MCF 10A (cell line): ENCODE measurements around the gene CREB3L2. TPM values are rescaled to one million over a fixed set of nuclear protein-coding genes. Genes with fewer than 3 reads are reported as not detected.

Source experiments
- BruUV-seq: library from RNA; stranded (reverse); fragments of 400-500 nt; replicated peaks from 2 replicates; lab custom pipeline; 2021; lab: Mats Ljungman, UMichigan
- CTCF ChIA-PET: fragments of 300-600 bp; sonication (Branson Sonifier 250); formaldehyde crosslinking; extraction: SDS; loops from one replicate; lab custom pipeline; 2021; ENCODE audit warnings: antibody characterized with exemption, inconsistent platforms; lab: Yijun Ruan, JAX
- POLR2A ChIA-PET: fragments of 300-600, 350-650 bp; sonication (Branson Sonifier 250); formaldehyde crosslinking; extraction: SDS; loops from one replicate; lab custom pipeline; 2020; ENCODE audit warnings: antibody characterized with exemption, inconsistent platforms; lab: Yijun Ruan, JAX
- DNase-seq: peaks from one replicate; pipeline ENCODE4 v3.0.0-alpha.2; 2018; ENCODE audit not compliant: unreplicated experiment
- H3K27ac Mint-ChIP-seq: one replicate; pipeline ENCODE4 v1.8.0; 2022; ENCODE audit warnings: mild to moderate bottlenecking, low read depth, mixed read lengths; ENCODE audit not compliant: unreplicated experiment
- H3K27me3 Mint-ChIP-seq: one replicate; pipeline ENCODE4 v1.8.0; 2022; ENCODE audit warnings: mixed read lengths; ENCODE audit not compliant: insufficient read depth, unreplicated experiment
- H3K36me3 Mint-ChIP-seq: one replicate; pipeline ENCODE4 v1.8.0; 2022; ENCODE audit warnings: mild to moderate bottlenecking, moderate library complexity, mixed read lengths; ENCODE audit not compliant: insufficient read depth, unreplicated experiment
- H3K4me1 Mint-ChIP-seq: one replicate; pipeline ENCODE4 v1.8.0; 2022; ENCODE audit warnings: mixed read lengths; ENCODE audit not compliant: insufficient read depth, unreplicated experiment
- H3K4me3 Mint-ChIP-seq: one replicate; pipeline ENCODE4 v1.8.0; 2022; ENCODE audit warnings: mild to moderate bottlenecking, moderate library complexity, mixed read lengths; ENCODE audit not compliant: unreplicated experiment
- H3K9me3 Mint-ChIP-seq: one replicate; pipeline ENCODE4 v1.8.0; 2022; ENCODE audit warnings: mixed read lengths; ENCODE audit not compliant: unreplicated experiment
- CTCF ChIP-seq: fragments of 200-600 bp; IDR thresholded peaks from one replicate; pipeline ENCODE4 v1.8.0; 2022; ENCODE audit warnings: antibody characterized with exemption, mild to moderate bottlenecking; ENCODE audit not compliant: unreplicated experiment
- intact Hi-C: fragments of 100-400 bp; cut with micrococcal nuclease; formaldehyde crosslinking; loops from 2 replicates; pipeline ENCODE4 v1.14.1; 2022
- total RNA-seq: library from RNA; stranded (reverse); gene quantifications from 2 replicates; pipeline ENCODE4 v1.2.3, GENCODE V29; 2022

Gene CREB3L2
- total RNA-seq, 1 experiment from 2014 or later, result 74.2 TPM

- Mint-ChIP-seq H3K27me3 (no peaks in the 10 kb centered on the region), H3K27ac (no peak overlapping the region), H3K4me3 (no peak overlapping the region), H3K9me3 (no peaks in the 10 kb centered on the region), H3K36me3 (peaks cover 6% of the 10 kb centered on the region), H3K4me1 (no peaks in the 10 kb centered on the region)
- BruUV-seq, result no TSS peak
- ChIA-PET CTCF (interaction anchor here (0.6 to 2.8 kb wide), 5 partner anchors 14 to 180 kb away, joined by 3 to 16 read pairs (median 5); no protein-coding TSS in a partner anchor), POLR2A (interaction anchor here (0.6 to 1.2 kb wide), 2 partner anchors 34 to 1181 kb away, joined by 3 read pairs; no protein-coding TSS in a partner anchor)
- DNase-seq, result no peak
- TF ChIP-seq CTCF, result no peak
- intact Hi-C loops, result no loop called here
These were observed 165.3 kb downstream of the CREB3L2 start for GRCh38 chr7:137836541-137836940.

- Mint-ChIP-seq H3K27ac (no peak overlapping the region), H3K27me3 (no peaks in the 10 kb centered on the region), H3K36me3 (peaks cover 6% of the 10 kb centered on the region), H3K4me3 (no peak overlapping the region), H3K9me3 (no peaks in the 10 kb centered on the region), H3K4me1 (no peaks in the 10 kb centered on the region)
- no TSS peak for BruUV-seq
- TF ChIP-seq CTCF, result no peak
- intact Hi-C loops, result no loop called here
- DNase-seq, result no peak
- POLR2A ChIA-PET, result interaction anchor here (1.2 kb wide), 1 partner anchor 34 kb away, joined by 3 read pairs; no protein-coding TSS in a partner anchor
- CTCF ChIA-PET, result interaction anchor here (0.9 to 2.8 kb wide), 3 partner anchors 14 to 180 kb away, joined by 4 to 16 read pairs (median 6); no protein-coding TSS in a partner anchor
These were observed 165.8 kb downstream of the CREB3L2 start for GRCh38 chr7:137836113-137836509.

- ChIA-PET CTCF (interaction anchor here (0.6 to 2.8 kb wide), 4 partner anchors 13 to 209 kb away, joined by 3 to 16 read pairs (median 5); no protein-coding TSS in a partner anchor), POLR2A (no interaction called here)
These were observed 166.3 kb downstream of the CREB3L2 start for GRCh38 chr7:137835486-137836112.

More at GRCh38 chr7:137835486-137836112, 166.3 kb downstream of the CREB3L2 start:
- BruUV-seq, result no TSS peak
- no peak for TF ChIP-seq CTCF
- no peaks in the 10 kb centered on the region for H3K9me3 Mint-ChIP-seq
- H3K36me3 Mint-ChIP-seq, result peaks cover 6% of the 10 kb centered on the region
- H3K27ac Mint-ChIP-seq, result no peak overlapping the region
- no peak overlapping the region for H3K4me3 Mint-ChIP-seq
- H3K4me1 Mint-ChIP-seq, result no peaks in the 10 kb centered on the region
- H3K27me3 Mint-ChIP-seq, result no peaks in the 10 kb centered on the region
- DNase-seq, result no peak
- intact Hi-C loops, result no loop called here
